ENCODE results near the gene PDIA6. TPM values are rescaled to one million over a fixed set of nuclear protein-coding genes. Genes with fewer than 3 reads are reported as not detected.
A peak's percentile ranks its signal among the peaks of the same experiment; 100 is the strongest.

Gene PDIA6
- total RNA-seq, 2 experiments from 2014 or later: 147 to 148 TPM

GRCh38 chr2:10838734-10839133 lies 26.1 kb upstream of the PDIA6 start:
- no peaks in the 10 kb centered on the region for H3K36me3 Mint-ChIP-seq
- H3K27me3 Mint-ChIP-seq: peaks cover 8% of the 10 kb centered on the region
- no peaks in the 10 kb centered on the region for H3K4me1 Mint-ChIP-seq
- no peak for DNase-seq
- H3K27ac Mint-ChIP-seq: no peak overlapping the region
- H3K9me3 Mint-ChIP-seq: peaks cover 22% of the 10 kb centered on the region
- no peak overlapping the region for H3K4me3 Mint-ChIP-seq

GRCh38 chr2:10837298-10838266 lies 25.0 kb upstream of the PDIA6 start:
- DNase-seq: no peak
- H3K4me1 Mint-ChIP-seq: no peaks in the 10 kb centered on the region
- no peaks in the 10 kb centered on the region for H3K36me3 Mint-ChIP-seq
- H3K27ac Mint-ChIP-seq: no peak overlapping the region
- no peak overlapping the region for H3K4me3 Mint-ChIP-seq
- H3K27me3 Mint-ChIP-seq: peaks cover 15% of the 10 kb centered on the region
- peaks cover 22% of the 10 kb centered on the region for H3K9me3 Mint-ChIP-seq

- H3K9me3 Mint-ChIP-seq: peaks cover 7% of the 10 kb centered on the region
- no peak overlapping the region for H3K27ac Mint-ChIP-seq
- H3K4me3 Mint-ChIP-seq: no peak overlapping the region
- peaks cover 33% of the 10 kb centered on the region for H3K27me3 Mint-ChIP-seq
- peaks cover 3% of the 10 kb centered on the region for H3K4me1 Mint-ChIP-seq
- DNase-seq: peak; percentile 83
- no peaks in the 10 kb centered on the region for H3K36me3 Mint-ChIP-seq
Observed at GRCh38 chr2:10835052-10835970, 22.7 kb upstream of the PDIA6 start.

GRCh38 chr2:10834068-10834655 lies 21.6 kb upstream of the PDIA6 start:
- Mint-ChIP-seq H3K27me3 (peaks cover 34% of the 10 kb centered on the region), H3K9me3 (no peaks in the 10 kb centered on the region), H3K27ac (no peak overlapping the region), H3K4me1 (peaks cover 3% of the 10 kb centered on the region), H3K36me3 (no peaks in the 10 kb centered on the region), H3K4me3 (no peak overlapping the region)
- no peak for DNase-seq

GRCh38 chr2:10833021-10833420 lies 20.4 kb upstream of the PDIA6 start:
- DNase-seq: no peak
- no peak overlapping the region for H3K27ac Mint-ChIP-seq

GRCh38 chr2:10832203-10832936 lies 19.8 kb upstream of the PDIA6 start:
- peaks cover 3% of the 10 kb centered on the region for H3K4me1 Mint-ChIP-seq
- peaks cover 32% of the 10 kb centered on the region for H3K27me3 Mint-ChIP-seq
- H3K36me3 Mint-ChIP-seq: no peaks in the 10 kb centered on the region
- H3K27ac Mint-ChIP-seq: no peak overlapping the region
- no peaks in the 10 kb centered on the region for H3K9me3 Mint-ChIP-seq
- H3K4me3 Mint-ChIP-seq: no peak overlapping the region
- peak; percentile 80 for DNase-seq

More at GRCh38 chr2:10833021-10833420, 20.4 kb upstream of the PDIA6 start:
- H3K9me3 Mint-ChIP-seq: no peaks in the 10 kb centered on the region
- H3K4me3 Mint-ChIP-seq: no peak overlapping the region
- no peaks in the 10 kb centered on the region for H3K36me3 Mint-ChIP-seq
- peaks cover 32% of the 10 kb centered on the region for H3K27me3 Mint-ChIP-seq
- H3K4me1 Mint-ChIP-seq: peaks cover 3% of the 10 kb centered on the region

- no peaks in the 10 kb centered on the region for H3K9me3 Mint-ChIP-seq
- DNase-seq: no peak
- peaks cover 3% of the 10 kb centered on the region for H3K4me1 Mint-ChIP-seq
- peaks cover 32% of the 10 kb centered on the region for H3K27me3 Mint-ChIP-seq
- H3K27ac Mint-ChIP-seq: no peak overlapping the region
- no peaks in the 10 kb centered on the region for H3K36me3 Mint-ChIP-seq
- no peak overlapping the region for H3K4me3 Mint-ChIP-seq
Observed at GRCh38 chr2:10831400-10831985, 18.9 kb upstream of the PDIA6 start.

GRCh38 chr2:10830641-10831399 lies 18.2 kb upstream of the PDIA6 start:
- H3K27me3 Mint-ChIP-seq: peaks cover 34% of the 10 kb centered on the region
- H3K27ac Mint-ChIP-seq: no peak overlapping the region
- no peaks in the 10 kb centered on the region for H3K36me3 Mint-ChIP-seq
- H3K4me1 Mint-ChIP-seq: peaks cover 3% of the 10 kb centered on the region
- no peaks in the 10 kb centered on the region for H3K9me3 Mint-ChIP-seq
- no peak overlapping the region for H3K4me3 Mint-ChIP-seq
- DNase-seq: no peak

GRCh38 chr2:10830203-10830602 lies 17.6 kb upstream of the PDIA6 start:
- Mint-ChIP-seq H3K27me3 (peaks cover 38% of the 10 kb centered on the region), H3K4me1 (peaks cover 3% of the 10 kb centered on the region), H3K4me3 (no peak overlapping the region), H3K9me3 (no peaks in the 10 kb centered on the region), H3K27ac (no peak overlapping the region), H3K36me3 (no peaks in the 10 kb centered on the region)
- DNase-seq: no peak

- Mint-ChIP-seq H3K9me3 (no peaks in the 10 kb centered on the region), H3K36me3 (no peaks in the 10 kb centered on the region), H3K27ac (no peak overlapping the region), H3K4me3 (no peak overlapping the region), H3K4me1 (peaks cover 3% of the 10 kb centered on the region), H3K27me3 (peaks cover 42% of the 10 kb centered on the region)
- no peak for DNase-seq
Observed at GRCh38 chr2:10829299-10829698, 16.7 kb upstream of the PDIA6 start.

- DNase-seq: no peak
- Mint-ChIP-seq H3K36me3 (no peaks in the 10 kb centered on the region), H3K27ac (no peak overlapping the region), H3K27me3 (peaks cover 45% of the 10 kb centered on the region), H3K9me3 (no peaks in the 10 kb centered on the region), H3K4me1 (peaks cover 3% of the 10 kb centered on the region), H3K4me3 (no peak overlapping the region)
Observed at GRCh38 chr2:10828346-10828745, 15.8 kb upstream of the PDIA6 start.

GRCh38 chr2:10826625-10827024 lies 14.0 kb upstream of the PDIA6 start:
- H3K27ac Mint-ChIP-seq: no peak overlapping the region
- H3K4me3 Mint-ChIP-seq: no peak overlapping the region
- peaks cover 33% of the 10 kb centered on the region for H3K27me3 Mint-ChIP-seq
- H3K4me1 Mint-ChIP-seq: no peaks in the 10 kb centered on the region
- DNase-seq: no peak
- H3K36me3 Mint-ChIP-seq: no peaks in the 10 kb centered on the region
- no peaks in the 10 kb centered on the region for H3K9me3 Mint-ChIP-seq

- no peaks in the 10 kb centered on the region for H3K9me3 Mint-ChIP-seq
- no peak for DNase-seq
- H3K4me1 Mint-ChIP-seq: no peaks in the 10 kb centered on the region
- H3K4me3 Mint-ChIP-seq: no peak overlapping the region
- H3K36me3 Mint-ChIP-seq: no peaks in the 10 kb centered on the region
- H3K27me3 Mint-ChIP-seq: peaks cover 27% of the 10 kb centered on the region
- no peak overlapping the region for H3K27ac Mint-ChIP-seq
Observed at GRCh38 chr2:10826026-10826425, 13.4 kb upstream of the PDIA6 start.

Data from activated naive CD8-positive, alpha-beta T cell treated with anti-CD3 and anti-CD28 coated beads for 36 hours (primary cell).